ENCODE results near the gene ATCAY.

GRCh38 chr19:3867971-3868769 lies 12.3 kb upstream of the ATCAY start:
- TF ChIP-seq CTCF (IDR thresholded peaks at IDR 0.05; ENCODE audit: poor library complexity, severe bottlenecking): no peak
- TF ChIP-seq POLR2AphosphoS5 (IDR thresholded peaks at IDR 0.05): no peak
- no peak for TF ChIP-seq EP300 (conservative IDR thresholded peaks at IDR 0.05; ENCODE audit: poor library complexity, severe bottlenecking)
- no peak for TF ChIP-seq REST (IDR thresholded peaks at IDR 0.05; ENCODE audit: borderline replicate concordance)
